Measurements from ENCODE around the gene ZMYND8. TPM values are rescaled to one million over a fixed set of nuclear protein-coding genes. Genes with fewer than 3 reads are reported as not detected.

Gene ZMYND8
- total RNA-seq, 4 donors from 2014 or later: 33.3 to 46.7 (median 39.2) TPM

DNA sequence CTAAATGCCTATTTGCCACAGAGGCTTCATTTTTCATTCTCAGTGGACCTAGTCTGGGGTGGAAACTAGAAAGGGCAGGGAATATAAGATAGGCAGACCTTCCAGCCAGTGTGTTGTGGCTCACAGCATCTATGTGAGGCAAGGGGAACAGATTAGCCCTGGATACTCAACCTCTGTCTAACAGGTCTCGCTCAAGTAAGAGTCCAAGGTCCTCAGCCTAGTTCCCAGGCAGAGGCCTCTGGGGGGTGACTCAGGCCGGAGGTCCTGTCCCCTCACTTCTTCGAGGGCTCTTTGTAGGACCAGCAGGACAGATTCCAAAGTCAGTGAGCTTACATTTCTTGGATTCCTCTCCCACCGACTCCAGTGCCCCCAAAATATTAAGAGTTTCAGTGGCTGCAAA lies 106.6 kb downstream of the ZMYND8 start:
- TF ChIP-seq, protein P1, sequence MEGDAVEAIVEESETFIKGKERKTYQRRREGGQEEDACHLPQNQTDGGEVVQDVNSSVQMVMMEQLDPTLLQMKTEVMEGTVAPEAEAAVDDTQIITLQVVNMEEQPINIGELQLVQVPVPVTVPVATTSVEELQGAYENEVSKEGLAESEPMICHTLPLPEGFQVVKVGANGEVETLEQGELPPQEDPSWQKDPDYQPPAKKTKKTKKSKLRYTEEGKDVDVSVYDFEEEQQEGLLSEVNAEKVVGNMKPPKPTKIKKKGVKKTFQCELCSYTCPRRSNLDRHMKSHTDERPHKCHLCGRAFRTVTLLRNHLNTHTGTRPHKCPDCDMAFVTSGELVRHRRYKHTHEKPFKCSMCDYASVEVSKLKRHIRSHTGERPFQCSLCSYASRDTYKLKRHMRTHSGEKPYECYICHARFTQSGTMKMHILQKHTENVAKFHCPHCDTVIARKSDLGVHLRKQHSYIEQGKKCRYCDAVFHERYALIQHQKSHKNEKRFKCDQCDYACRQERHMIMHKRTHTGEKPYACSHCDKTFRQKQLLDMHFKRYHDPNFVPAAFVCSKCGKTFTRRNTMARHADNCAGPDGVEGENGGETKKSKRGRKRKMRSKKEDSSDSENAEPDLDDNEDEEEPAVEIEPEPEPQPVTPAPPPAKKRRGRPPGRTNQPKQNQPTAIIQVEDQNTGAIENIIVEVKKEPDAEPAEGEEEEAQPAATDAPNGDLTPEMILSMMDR (IDR thresholded peaks at IDR 0.05; ENCODE audit: low read depth): no peak

DNA sequence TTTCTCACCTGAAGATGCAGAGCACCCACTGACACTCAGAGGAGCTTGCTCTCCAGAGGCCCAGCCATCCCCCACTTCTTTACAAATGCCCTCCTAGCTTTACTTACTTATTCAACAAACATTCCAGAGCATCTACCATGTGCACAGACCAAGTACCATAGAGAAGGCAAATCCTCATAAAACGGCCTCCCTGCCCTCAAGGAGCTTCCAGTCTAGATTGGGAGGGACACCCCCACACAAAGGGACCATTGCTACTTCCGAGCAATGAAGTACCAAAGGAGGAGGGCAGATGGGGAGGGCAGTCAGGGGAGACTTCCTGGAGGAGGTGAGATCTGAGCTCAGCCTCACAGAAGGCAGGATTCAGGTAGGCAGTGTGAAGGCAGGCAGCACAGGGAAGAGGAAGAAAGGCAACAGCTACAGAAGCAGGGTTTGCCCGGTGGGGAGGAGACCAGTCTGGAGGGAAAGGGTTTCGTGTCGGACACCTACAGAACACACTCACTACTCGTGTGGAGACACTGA lies 108.0 kb downstream of the ZMYND8 start:
- TF ChIP-seq, protein P1 (IDR thresholded peaks at IDR 0.05; ENCODE audit: low read depth): no peak

DNA sequence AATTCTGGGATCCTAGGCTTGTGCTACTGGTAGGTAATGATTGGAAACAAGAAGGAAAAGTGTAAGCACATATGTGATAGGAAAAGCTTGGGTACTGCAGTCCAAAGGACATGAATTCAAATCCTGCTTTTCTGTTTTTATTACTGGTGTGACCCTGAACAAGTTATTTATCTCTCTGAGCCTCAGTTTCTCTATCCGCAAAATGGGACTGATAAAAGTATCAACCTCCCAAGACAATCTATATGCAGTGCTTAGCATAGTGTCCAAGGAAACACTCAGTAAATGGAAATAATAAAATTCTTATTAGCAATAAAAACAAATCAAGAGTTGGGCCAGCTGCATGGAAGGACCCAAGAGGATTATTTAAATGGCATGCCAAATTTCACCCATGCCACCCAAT lies 108.5 kb downstream of the ZMYND8 start:
- TF ChIP-seq, protein P1 (IDR thresholded peaks at IDR 0.05; ENCODE audit: low read depth): no peak

DNA sequence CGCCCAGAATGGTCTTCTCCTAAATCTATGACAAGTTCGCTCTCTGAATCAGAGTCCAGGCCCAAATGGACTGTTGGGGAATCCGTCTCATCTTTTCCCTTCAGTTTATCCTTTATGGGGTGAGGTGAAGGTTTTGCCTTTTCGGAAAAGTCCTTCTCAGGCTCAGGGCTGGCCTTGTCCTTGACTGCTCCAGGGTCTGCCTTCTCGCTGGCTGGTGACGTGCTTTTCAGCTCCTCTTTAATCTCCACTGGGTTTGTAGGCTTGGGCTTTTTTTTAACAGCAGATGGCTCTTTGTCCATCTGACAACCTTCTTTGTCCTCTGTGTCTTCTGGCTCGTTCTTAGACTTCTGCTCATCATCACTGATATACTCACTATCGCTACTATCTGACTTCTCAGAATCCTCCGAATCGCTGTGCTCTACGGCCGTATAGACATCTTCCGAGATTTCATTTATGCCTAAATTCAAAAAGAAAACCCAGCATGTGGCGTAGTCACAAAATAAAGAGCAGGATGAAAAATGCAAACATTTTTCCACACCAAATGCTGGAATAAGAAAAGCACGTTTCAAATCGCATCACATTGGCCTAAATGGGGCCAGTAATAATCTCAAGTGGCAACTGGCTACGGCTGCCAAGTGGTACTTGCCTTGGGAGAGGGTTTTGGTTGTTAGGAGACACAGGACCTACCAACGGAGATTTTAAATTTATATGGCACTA lies 110.3 kb downstream of the ZMYND8 start:
- TF ChIP-seq, protein P1 (IDR thresholded peaks at IDR 0.05; ENCODE audit: low read depth): no peak

DNA sequence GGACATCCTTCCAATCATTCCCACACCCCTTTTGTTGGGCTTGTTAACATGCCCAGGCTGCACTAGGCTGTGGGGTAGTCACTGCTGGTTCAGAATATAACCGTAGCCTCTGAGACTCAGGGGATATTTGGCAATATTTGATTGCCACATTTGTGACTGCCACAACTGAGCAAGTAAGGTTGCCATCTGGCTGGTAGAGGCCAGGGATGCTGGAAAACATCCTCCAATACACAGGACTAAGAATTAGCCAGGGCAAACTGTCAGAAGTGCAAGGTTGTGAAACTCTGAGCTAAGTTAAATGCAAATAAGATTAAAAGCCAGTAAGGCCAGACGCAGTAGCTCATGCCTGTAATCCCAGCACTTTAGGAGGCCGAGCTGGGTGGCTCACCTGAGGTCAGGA lies 112.0 kb downstream of the ZMYND8 start:
- TF ChIP-seq, protein P1 (IDR thresholded peaks at IDR 0.05; ENCODE audit: low read depth): no peak

DNA sequence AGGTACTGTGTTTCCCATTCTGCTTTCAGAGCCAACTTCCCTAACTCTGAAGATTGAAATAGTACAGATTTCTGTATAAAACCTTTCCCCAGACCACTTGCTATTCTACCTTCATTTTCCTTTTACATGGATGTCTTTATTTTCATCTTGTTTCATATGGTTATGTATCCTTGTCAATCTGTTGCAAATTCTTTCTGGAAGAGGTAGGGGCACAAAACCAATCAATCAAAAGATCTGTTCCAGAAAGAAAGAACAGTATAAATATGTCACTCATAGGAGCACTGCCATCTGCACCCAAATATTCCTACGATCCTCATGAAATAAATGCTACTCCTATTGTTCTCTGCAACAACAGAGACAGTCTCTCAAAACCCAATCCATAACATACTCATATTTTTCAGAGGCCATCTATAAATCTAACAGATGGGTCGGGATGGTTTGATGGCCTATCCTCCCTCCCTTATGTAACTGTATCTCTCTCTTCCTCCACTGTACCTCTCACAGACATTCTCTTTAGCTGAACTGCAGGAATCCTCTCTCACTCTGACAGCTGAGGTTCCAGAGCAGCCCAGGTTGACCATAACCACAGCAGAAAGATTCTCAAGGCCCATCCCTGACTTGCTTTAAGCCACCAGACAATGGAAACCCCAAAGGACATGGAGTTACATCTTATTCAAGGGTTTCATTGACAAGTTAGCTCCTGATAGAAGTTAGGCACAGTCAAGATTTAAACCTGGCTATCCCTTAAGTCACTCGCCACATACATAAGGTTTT lies 112.8 kb downstream of the ZMYND8 start:
- TF ChIP-seq, protein P1 (IDR thresholded peaks at IDR 0.05; ENCODE audit: low read depth): no peak

DNA sequence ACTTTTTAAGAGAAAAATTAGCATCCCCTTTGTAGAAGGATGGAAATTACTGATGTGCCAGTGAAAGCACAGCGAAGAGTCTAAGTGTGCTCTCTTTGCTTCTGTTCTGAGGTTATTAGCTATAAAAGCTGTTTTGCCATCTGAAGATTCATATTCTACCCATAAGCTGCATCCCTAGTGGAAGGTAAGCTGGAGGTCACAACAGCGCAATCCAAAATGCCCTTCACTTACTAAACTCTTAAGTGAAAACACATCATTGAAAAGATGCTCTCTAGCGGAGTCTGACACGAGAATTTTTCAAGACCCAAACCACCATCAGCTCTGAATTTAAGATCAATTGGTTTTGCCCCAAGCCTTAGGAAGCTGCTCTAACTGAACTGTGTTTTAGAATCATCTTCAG lies 113.5 kb downstream of the ZMYND8 start:
- TF ChIP-seq, protein P1 (IDR thresholded peaks at IDR 0.05; ENCODE audit: low read depth): no peak
